NCI-H2227 treated with DMSO at 0.1 percent for 48 hours (cell line): ENCODE measurements around the gene GEMIN4.
"Not testable (repeated sequence)": the region's sequence is repeated elsewhere in the genome, so short reads cannot be mapped to it uniquely, and the experiment has no call there.

Source experiments
- DNase-seq: peaks from one replicate; lab custom pipeline; 2025; lab: John Stamatoyannopoulos, UW

The GEMIN4 gene

GRCh38 chr17:752002-752619 is at the start of gene GEMIN4:
Gene GEMIN4 (minus strand): TSS chr17:752264. CDS start chr17:752142, 122 bp downstream.
- peak; percentile 80 for DNase-seq

GRCh38 chr17:801660-802059 is 49.6 kb upstream of the GEMIN4 start:
- no peak for DNase-seq

- no peak for DNase-seq
Observed at GRCh38 chr17:800446-801242, 48.6 kb upstream of the GEMIN4 start.

GRCh38 chr17:799261-799660 is 47.2 kb upstream of the GEMIN4 start:
- no peak for DNase-seq

GRCh38 chr17:798246-798645 is 46.2 kb upstream of the GEMIN4 start:
- DNase-seq = no peak

GRCh38 chr17:797236-797840 is 45.3 kb upstream of the GEMIN4 start:
- no peak for DNase-seq

GRCh38 chr17:796609-797008 is 44.5 kb upstream of the GEMIN4 start:
- no peak for DNase-seq

GRCh38 chr17:795721-796120 is 43.7 kb upstream of the GEMIN4 start:
- DNase-seq = no peak

GRCh38 chr17:795276-795675 is 43.2 kb upstream of the GEMIN4 start:
- no peak for DNase-seq

GRCh38 chr17:794876-795275 is 42.8 kb upstream of the GEMIN4 start:
- peak; percentile 44 for DNase-seq

GRCh38 chr17:792277-792676 is 40.2 kb upstream of the GEMIN4 start:
- no peak for DNase-seq

- no peak for DNase-seq
Observed at GRCh38 chr17:791829-792228, 39.8 kb upstream of the GEMIN4 start.

GRCh38 chr17:790874-791247 is 38.8 kb upstream of the GEMIN4 start:
- not testable (repeated sequence) for DNase-seq

GRCh38 chr17:789931-790873 is 38.1 kb upstream of the GEMIN4 start:
- DNase-seq = not testable (repeated sequence)

GRCh38 chr17:789160-789840 is 37.2 kb upstream of the GEMIN4 start:
- DNase-seq = no peak

GRCh38 chr17:788551-788950 is 36.5 kb upstream of the GEMIN4 start:
- no peak for DNase-seq

- DNase-seq = no peak
Observed at GRCh38 chr17:787641-788221, 35.7 kb upstream of the GEMIN4 start.

- not testable (repeated sequence) for DNase-seq
Observed at GRCh38 chr17:785901-786300, 33.8 kb upstream of the GEMIN4 start.

- DNase-seq = no peak
Observed at GRCh38 chr17:784143-784542, 32.1 kb upstream of the GEMIN4 start.

GRCh38 chr17:781805-782731 is 30.0 kb upstream of the GEMIN4 start, which contains the start of the genes GLOD4 and MRM3:
Gene GLOD4 (minus strand): TSS chr17:782280. CDS start chr17:782255, 25 bp downstream.
Gene MRM3 (plus strand): TSS chr17:782353. CDS start chr17:782379, 26 bp downstream.
- peak; percentile 61 for DNase-seq
